H1 (cell line): ENCODE results near the gene SLC39A13. TPM values are rescaled to one million over a fixed set of nuclear protein-coding genes. Genes with fewer than 3 reads are reported as not detected.

Experiments used
- TAF7 ChIP-seq: optimal IDR thresholded peaks from 2 replicates; pipeline ENCODE3; 2011; ENCODE audit warnings: low read depth, mild to moderate bottlenecking, inconsistent platforms, low read length, moderate library complexity, borderline replicate concordance
- polyA plus RNA-seq, 7 experiments: library from polyadenylated mRNA; depleted of rRNA in 3 of 7; stranded (reverse) in 5 of 7; unstranded in 2 of 7; fragments of >200 nt in 5 of 7; fragments of 200-250 nt in 2 of 7; gene quantifications; 1 replicate in 5 of 7; 2 replicates in 1 of 7; 4 replicates in 1 of 7; pipeline versions ENCODE4 v1.2.1 to v1.2.3, GENCODE V29; 2011 to 2013; ENCODE audit warnings: missing spikeins in 2 of 7, mixed read lengths in 2 of 7
- total RNA-seq: library from RNA; stranded (reverse); fragmentation: NEBNext Ultra II Directional; extraction: Animal tissue kit (Norgen Biotek cat#: 25700); gene quantifications from 2 replicates; pipeline ENCODE4 v1.2.1, GENCODE V29; 2021

Gene SLC39A13
- total and polyA plus RNA-seq, 2 of the 8 experiments (the other 6 are each of a cell fraction or from before 2014, with no cell fraction given): 23.2 to 30.0 TPM

DNA sequence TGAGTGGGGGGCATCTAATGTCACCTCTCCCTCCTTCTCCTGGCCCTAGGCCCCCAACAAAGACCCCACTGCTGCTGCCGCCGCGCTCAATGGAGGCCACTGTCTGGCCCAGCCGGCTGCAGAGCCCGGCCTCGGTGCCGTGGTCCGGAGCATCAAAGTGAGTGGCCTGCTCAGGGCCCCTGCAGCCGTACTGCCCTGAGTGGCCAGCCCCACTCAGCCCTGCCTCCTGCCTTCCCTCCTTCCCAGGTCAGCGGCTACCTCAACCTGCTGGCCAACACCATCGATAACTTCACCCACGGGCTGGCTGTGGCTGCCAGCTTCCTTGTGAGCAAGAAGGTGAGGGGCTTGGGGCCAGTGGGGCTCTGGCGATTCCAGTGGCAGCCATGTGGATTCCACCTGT is 5.0 kb downstream of the SLC39A13 start (continued):
- no peak for TF ChIP-seq TAF7
